HG03571 (cell line): Measurements from ENCODE around the gene DNAH1.

Experiments used
- ATAC-seq: cut with Tn5 transposase; IDR thresholded peaks from one replicate; pipeline ENCODE4 v1.9.1; 2021; ENCODE audit not compliant: unreplicated experiment

DNAH1 gene

DNA sequence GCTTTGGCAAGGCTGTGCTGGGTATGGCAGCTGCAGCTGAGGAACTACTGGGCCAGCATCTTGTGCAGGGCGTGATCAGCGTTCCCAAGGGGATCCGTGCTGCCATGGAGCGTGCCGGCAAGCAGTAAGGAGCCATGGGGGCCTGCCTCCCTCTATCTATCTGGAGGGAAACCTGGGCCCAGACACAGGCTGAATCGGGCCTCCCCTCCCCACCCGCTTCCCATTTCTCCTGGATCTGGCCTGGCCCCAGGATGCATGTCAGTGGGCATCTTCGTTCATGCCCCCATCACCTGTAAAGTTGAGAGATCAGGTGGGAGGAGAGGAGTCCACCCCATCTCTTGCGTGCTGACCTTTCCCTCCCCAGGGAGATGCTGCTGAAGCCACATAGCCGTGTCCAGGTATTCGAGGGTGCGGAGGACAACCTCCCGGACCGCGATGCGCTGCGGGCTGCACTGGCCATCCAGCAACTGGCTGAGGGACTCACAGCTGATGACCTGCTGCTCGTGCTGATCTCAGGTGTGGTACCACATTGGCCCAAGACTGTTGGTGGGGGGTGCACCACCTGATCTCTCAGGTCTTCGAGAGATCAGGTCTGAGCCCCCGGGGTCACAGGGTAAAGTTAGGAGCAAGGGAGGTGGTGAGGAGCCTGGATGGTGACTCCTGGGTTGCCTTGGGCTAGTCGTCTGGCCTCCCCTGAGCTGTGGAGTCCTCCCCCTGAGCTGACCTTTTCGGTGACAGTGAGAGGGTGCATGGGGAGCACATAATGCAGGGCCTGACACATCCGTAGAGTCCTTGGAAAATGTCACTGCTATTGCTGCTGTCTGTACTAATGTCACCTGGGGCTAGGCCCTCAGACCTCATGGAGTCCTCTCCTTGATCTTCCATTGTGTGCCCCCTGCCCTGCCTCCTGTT is 25.3 kb upstream of the DNAH1 start:
- ATAC-seq, result no peak

GRCh38 chr3:52291508-52292181 is 24.5 kb upstream of the DNAH1 start:
- ATAC-seq, result no peak

GRCh38 chr3:52292247-52293065 is 23.7 kb upstream of the DNAH1 start:
- no peak for ATAC-seq

DNA sequence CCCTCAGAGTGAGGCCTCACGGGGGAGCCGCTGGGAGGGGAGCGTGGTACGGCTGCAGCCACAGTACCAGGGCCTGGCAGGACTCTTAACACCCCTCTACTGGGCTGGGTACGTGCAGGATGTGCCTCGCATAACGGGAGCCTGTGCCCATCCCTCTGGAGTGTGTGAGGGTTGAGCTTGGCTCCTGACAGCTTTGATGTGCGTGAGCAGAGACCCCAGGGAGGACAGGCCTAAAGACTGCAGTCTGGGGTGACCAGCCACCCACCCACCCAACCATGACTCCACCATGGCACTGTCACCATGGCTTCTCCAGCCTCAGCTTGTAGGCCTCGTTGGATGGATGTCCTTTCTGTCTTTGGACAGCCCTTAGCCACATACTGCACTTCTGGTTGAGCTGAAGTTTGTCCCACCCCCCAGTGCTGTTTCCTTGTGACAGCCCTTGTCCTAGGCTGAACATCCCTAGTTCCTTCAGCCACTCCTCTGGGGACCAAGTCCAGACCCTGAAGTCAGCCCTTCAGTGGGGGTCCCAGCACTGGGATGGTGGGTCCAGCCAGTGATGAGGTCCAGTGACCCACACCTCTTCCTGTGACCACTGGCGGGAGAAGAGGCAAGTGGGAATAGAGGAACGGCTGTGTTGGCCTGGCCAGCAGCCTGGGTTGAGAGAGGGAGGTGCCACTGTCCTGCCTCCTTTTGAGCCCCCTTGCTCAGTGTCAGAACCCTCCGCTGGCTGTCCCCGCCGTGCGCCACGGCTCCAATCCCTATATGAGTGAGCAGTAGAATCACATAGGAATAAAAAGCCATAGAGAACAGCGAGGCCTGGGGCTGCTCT is 22.4 kb upstream of the DNAH1 start:
- no peak for ATAC-seq

GRCh38 chr3:52294320-52295150 is 21.6 kb upstream of the DNAH1 start:
- no peak for ATAC-seq

DNA sequence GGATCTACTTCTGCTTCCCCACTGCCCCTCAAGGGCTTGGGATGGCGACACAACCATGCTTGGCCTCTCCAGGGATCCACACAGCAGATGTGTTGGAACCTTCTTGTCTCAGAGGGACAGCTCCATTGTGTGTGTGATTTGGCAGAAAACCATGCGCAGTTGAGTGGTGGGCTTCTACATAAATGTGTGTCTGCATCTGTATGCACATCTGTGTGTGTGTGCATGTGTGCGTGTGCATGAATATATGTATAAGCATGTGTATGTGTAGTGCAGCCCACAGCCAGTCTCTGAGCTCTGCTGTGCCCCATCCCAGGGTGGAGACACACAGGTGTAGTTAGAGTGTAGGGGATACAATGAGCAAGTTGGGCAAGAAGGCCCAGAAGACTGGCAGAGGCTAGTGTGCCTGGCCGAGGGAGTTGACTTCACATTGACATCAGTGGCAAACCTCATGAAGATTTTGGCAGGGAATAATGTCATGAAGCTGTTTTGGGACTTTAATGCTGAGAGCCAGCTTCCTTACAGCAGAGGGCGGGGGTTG is 20.4 kb upstream of the DNAH1 start:
- ATAC-seq, result no peak

- ATAC-seq, result no peak
Measured at GRCh38 chr3:52297242-52298148, 18.6 kb upstream of the DNAH1 start.

GRCh38 chr3:52298149-52299098 is 17.7 kb upstream of the DNAH1 start:
- no peak for ATAC-seq

DNA sequence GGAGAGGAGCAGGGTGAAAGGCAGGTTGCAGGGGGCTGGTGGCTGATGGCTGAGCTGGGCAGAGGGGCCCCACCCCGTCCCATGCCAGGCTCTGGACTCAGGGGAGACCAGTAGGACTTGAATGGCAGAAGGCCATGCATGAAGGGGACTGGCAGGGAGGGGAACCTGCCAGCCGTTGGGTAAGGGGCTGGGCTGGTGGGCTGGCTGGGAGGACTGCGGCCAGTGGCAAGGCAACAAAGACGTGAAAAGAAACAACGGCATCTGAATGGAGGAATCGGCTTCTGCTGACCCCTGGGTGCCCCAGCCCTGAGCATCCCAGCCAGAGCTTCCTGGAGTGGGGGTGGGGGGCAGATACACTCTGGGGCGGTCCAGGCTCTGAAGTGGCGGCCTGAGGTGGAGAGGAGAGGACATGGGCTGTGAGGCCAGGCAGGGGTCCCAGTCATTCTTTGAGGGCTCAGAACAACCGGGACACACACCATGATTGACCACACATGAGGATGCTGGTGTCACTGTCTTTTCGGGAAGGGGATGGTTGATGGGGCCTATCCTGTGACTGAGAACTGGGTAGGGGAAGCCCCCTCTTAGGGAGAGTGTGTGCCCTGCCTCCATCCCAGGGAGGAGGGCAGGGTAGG is 16.8 kb upstream of the DNAH1 start:
- no peak for ATAC-seq

- ATAC-seq, result no peak
Measured at GRCh38 chr3:52299879-52300611, 16.1 kb upstream of the DNAH1 start.

- ATAC-seq, result no peak
Measured at GRCh38 chr3:52302426-52303145, 13.5 kb upstream of the DNAH1 start.

- ATAC-seq, result no peak
Measured at GRCh38 chr3:52303811-52304210, 12.3 kb upstream of the DNAH1 start.

GRCh38 chr3:52305926-52306325 is 10.2 kb upstream of the DNAH1 start:
- ATAC-seq, result no peak

- no peak for ATAC-seq
Measured at GRCh38 chr3:52306978-52307377, 9.1 kb upstream of the DNAH1 start.

- no peak for ATAC-seq
Measured at GRCh38 chr3:52308308-52308707, 7.8 kb upstream of the DNAH1 start.
